GM10266 (cell line): ENCODE measurements around the gene MAPKAPK2.
"Not testable (repeated sequence)": the region's sequence is repeated elsewhere in the genome, so short reads cannot be mapped to it uniquely, and the experiment has no call there.

Source experiments
- DNase-seq: peaks from one replicate; pipeline ENCODE4 v3.0.0; 2012; ENCODE audit errors: extremely low spot score
- TF ChIP-seq, protein P1 (sequence below): IDR thresholded peaks from 2 replicates; pipeline ENCODE4 v1.5.1; 2012; ENCODE audit warnings: mild to moderate bottlenecking, low read depth; ENCODE audit not compliant: control insufficient read depth, insufficient read depth; ENCODE audit errors: missing control alignments

The MAPKAPK2 gene

DNA sequence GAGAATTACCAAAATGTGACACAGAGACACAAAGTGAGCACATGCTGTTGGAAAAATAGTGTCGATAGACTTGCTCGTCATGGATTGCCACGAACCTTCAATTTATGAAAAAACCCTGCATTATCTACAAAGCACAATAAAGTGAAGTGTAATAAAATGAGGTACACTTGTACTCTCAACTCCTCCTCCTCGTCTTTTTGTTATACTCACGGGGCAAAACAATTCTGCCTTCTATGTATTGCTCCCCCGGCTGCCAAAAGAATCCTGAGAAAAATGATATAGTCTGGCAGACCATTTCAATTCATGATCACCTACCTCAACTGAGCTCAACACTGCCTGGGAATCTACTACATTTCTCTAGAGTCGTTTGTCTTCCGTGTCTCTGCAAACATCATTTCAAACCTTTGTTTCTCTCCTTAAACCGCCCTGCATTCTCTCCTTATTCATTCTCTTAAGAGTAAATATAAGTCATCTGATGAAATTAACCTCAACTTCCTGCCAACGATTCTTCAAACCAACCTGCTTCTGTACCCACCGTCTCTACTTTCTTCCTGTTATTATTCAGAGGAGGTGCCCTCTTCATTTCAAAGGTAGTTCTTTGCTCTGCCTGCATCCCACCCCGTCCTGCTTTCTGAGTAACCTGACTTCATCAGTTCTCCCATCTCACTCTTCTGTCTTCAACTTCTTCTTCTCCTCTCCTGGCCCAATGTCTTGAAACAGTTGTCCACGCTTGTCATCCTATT, 73.0 kb downstream of the MAPKAPK2 start:
- no peak for DNase-seq
- TF ChIP-seq, protein P1, sequence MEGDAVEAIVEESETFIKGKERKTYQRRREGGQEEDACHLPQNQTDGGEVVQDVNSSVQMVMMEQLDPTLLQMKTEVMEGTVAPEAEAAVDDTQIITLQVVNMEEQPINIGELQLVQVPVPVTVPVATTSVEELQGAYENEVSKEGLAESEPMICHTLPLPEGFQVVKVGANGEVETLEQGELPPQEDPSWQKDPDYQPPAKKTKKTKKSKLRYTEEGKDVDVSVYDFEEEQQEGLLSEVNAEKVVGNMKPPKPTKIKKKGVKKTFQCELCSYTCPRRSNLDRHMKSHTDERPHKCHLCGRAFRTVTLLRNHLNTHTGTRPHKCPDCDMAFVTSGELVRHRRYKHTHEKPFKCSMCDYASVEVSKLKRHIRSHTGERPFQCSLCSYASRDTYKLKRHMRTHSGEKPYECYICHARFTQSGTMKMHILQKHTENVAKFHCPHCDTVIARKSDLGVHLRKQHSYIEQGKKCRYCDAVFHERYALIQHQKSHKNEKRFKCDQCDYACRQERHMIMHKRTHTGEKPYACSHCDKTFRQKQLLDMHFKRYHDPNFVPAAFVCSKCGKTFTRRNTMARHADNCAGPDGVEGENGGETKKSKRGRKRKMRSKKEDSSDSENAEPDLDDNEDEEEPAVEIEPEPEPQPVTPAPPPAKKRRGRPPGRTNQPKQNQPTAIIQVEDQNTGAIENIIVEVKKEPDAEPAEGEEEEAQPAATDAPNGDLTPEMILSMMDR, result no peak

DNA sequence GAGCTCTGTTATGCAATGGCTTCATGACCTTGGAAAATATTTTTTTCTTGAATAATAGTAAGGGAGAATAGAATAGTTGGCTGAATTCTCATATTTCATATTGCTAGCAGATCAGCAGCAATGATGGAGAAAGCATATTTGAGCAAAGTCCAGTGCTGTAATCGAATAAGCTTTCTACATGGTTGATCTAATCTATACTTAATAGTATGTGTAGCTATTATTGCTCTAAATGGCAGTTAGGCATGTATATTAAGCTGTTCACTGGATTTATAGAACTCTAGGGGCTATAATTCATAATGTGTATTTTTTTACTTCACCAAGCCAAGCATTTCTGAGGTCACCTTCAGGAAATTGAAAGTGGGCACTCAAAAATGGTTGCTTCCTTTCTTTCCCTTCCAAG, 75.9 kb downstream of the MAPKAPK2 start:
- DNase-seq, result no peak
- TF ChIP-seq, protein P1, result no peak

DNA sequence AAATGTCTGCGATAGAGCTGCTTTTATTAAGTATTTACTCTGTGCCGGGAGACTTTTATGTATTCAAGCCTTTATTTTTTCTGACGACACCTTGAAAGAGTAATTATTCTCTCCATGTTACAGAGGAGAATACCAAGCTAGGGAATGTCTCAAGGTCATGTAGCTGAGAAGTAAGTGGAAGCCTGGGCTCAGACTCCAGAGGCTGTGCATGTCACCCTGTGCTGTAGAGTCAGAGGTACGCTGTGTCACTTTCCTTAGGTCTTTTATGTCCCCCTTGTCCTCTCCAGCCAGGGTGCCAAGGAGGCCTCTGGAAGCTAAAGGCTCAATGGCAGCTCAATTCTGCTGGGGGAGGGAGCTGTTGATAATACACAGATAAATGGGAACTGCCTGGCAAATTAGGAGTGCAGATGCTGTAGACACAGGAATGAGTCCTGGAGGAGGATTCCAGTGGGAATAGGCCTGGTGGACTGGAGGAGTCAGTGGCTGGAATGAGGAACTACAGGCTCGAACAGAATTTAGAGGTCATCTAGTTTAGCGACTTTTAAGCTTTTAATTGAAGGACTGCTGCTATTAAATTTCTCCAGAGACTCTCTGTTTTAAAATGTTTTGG, 76.6 kb downstream of the MAPKAPK2 start:
- TF ChIP-seq, protein P1, result no peak
- no peak for DNase-seq

DNA sequence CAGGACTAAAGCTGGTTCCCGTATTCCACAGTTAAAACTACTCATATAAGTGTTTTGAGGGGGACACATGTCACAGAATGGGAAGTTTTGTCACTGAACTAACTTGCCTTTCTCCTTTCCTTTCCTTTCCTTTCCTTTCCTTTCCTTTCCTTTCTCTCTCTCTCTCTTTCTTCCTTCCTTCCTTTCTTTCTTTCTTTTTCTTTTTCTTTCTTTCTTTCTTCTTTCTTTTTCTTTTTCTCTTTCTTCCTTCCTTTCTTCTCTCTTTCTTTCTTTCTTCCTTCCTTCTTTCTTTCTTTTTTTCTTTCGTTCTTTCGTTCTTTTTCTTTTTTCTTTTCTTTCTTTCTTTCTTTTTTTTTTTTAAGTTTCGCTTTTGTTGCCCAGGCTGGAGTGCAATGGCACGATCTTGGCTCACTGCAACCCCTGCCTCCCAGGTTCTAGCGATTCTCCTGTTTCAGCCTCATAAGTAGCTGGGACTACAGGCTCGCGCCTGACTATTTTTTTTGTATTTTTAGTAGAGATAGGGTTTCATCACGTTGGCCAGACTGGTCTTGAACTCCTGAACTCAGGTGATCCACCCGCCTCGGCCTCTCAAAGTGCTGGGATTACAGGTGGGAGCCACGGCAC, 78.1 kb downstream of the MAPKAPK2 start:
- not testable (repeated sequence) for DNase-seq

DNA sequence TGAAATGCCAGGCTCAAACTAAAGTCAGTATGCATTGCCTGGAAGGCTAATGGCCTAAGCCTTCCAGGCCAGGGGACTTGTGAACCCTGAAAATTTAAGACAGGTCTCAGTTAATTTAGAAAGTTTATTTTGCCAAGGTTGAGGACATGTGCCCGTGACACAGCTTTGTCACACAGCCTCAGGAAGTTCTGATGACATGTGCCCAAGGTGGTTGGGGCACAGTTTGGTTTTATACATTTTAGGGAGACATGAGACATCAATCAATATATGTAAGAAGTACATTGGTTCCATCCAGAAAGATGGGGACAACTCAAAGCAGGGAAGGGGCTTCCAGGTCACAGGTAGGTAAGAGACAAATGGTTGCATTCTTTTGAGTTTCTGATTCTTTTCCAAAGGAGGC, 81.1 kb downstream of the MAPKAPK2 start:
- not testable (repeated sequence) for DNase-seq

DNA sequence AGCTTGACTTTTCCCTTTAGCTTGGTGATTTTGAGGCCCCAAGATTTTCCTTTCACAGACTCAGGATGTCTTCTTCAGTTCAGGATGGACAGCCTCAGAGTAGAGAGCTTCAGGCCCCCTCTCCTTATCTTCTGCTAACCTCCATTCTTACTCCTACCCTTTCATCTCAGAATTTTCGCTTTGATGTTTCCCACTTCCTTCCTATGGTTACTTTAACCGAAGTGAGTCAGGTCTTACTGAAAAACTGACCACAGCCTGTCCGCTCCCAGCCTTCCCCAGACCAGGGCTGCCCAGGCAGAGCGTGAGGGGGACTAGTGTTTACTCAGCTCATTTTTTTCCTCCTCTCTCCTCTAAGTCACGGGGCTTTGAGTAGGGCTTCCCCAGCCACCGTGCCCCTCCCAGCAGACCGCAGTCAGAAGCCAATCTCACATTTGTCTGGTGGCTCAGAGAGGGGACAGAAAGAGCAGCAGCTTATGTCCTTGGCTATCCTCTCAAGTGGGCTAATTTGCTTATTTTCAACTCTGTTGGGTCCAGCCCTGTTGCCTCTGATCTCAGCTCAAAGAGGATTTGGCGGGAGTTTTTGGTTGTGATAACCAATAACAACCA, 81.6 kb downstream of the MAPKAPK2 start:
- TF ChIP-seq, protein P1, result no peak
- peak; percentile 47 for DNase-seq

DNA sequence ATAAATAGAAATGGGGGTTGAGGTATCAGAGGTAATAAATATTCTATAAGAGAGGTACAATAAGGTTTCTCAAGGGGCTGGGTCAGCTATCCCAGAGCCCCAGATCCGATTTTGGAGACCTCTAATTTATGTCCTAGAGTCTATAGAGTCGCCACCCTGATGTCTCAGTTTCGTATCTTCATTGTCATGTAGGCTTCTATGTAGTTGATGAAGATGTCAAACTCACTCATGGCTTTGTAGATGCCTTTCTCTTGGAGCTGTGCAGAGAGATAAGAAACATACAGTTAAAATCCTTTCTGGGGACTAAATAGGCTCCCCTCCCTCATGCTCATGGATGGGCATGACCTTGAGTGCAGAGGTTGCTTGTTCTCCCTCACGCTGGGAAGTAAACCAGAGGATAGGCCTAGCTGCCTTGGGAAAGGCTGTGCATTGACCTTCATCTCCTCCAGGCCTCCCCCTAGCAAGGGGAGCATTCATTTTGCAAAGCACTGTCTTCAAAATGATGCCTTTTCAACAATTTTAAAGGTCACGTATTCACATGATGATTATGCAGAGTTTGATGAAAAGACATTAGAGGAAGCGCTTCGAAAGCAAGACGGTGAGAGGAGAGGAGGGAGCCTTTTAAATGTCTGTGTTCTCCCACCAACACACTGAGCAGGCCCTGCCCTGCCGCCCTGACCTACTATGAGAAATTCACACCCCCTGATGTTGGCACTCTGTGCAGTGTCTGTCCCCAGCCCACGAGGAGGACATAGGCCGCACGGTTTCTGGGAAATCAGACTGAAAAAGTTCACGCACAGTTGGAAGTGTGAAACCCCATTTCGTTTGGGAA, 84.0 kb downstream of the MAPKAPK2 start:
- no peak for DNase-seq

More for the DNA sequence above, 84.0 kb downstream of the MAPKAPK2 start:
- TF ChIP-seq, protein P1, result no peak
